H4 (cell line): ENCODE measurements around the gene NR2C2AP. TPM values are rescaled to one million over a fixed set of nuclear protein-coding genes. Genes with fewer than 3 reads are reported as not detected.
"Not testable (repeated sequence)": the region's sequence is repeated elsewhere in the genome, so short reads cannot be mapped to it uniquely, and the experiment has no call there.

Experiments
- DNase-seq: peaks from one replicate; pipeline ENCODE4 v3.0.0-alpha.2; 2015; ENCODE audit warnings: low spot score
- total RNA-seq: library from RNA; depleted of rRNA; stranded (reverse); fragments of >200 nt; shearing (Covaris generic); gene quantifications from 2 replicates; pipeline ENCODE4 v1.2.3, GENCODE V29; 2014; rRNA removed

The NR2C2AP gene, protein sequence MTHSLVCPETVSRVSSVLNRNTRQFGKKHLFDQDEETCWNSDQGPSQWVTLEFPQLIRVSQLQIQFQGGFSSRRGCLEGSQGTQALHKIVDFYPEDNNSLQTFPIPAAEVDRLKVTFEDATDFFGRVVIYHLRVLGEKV
- total RNA-seq: 48.1 and 50.5 TPM in 2 replicates

DNA sequence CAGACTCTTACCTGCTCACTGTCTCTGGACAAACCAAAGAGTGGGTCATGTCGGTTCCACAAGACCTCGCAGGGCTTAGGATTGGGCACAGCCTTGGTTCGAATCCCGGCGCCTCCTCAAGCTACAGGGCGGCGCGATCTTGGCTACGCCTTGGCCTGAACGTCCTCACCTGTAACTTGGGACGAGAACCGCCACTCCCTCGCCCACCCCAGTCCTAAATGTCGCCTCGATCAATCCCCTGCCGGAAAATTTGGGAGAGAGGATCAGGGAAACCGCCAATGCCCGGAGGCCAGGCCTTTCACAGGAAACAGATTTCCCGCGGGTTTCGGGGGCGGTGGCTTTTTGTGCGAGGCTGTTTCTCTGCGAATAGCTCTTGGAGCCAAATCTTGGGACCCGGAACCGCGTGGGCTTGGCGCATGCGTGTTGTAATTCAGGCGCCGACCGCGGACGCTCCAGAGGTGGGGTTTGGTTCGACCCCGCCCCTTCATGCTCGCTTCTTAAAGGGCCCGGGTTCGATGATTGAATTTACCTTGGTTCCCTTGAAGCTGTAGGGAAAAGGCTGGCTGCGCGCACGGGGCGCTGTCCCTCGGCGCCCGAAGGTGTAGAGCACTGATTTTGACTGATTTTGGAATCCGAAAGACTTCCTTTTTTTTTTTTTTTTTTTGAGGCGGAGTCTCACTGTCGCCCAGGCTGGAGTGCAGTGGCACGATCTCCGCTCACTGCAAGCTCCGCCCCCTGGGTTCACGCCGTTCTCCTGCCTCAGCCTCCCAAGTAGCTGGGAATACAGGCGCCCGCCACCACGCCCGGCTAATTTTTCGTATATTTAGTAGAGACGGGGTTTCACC lies at the start of gene NR2C2AP:
NR2C2AP (minus strand) TSS at position 403 of the 845 bp plus-strand sequence; CDS start at position 49, 354 bp downstream.
- peak; percentile 90 for DNase-seq

- no peak for DNase-seq
Measured at GRCh38 chr19:19250196-19250801, 47.1 kb upstream of the NR2C2AP start.

DNA sequence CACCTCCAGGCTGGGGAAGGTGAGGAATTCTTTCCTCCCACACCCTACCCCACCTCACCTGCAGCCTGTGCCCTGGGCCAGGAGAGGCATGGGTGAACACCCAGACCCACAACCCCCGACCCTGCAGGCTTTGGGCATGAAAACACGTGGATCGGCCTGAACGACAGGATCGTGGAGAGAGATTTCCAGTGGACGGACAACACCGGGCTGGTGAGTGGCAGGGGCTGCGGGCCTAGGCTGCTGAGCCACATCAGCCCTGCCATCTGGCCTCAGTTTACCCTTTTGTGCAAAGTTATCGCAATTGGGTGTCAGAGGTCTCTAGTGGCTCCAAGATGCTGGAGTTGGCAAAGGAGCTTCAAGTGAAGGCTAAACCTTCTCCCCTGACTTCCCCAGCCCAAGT lies 37.3 kb upstream of the NR2C2AP start:
- no peak for DNase-seq

- no peak for DNase-seq
Measured at GRCh38 chr19:19239675-19240074, 36.5 kb upstream of the NR2C2AP start.

GRCh38 chr19:19238126-19238894 lies 35.1 kb upstream of the NR2C2AP start:
- DNase-seq: no peak

- no peak for DNase-seq
Measured at GRCh38 chr19:19236173-19236572, 33.0 kb upstream of the NR2C2AP start.

DNA sequence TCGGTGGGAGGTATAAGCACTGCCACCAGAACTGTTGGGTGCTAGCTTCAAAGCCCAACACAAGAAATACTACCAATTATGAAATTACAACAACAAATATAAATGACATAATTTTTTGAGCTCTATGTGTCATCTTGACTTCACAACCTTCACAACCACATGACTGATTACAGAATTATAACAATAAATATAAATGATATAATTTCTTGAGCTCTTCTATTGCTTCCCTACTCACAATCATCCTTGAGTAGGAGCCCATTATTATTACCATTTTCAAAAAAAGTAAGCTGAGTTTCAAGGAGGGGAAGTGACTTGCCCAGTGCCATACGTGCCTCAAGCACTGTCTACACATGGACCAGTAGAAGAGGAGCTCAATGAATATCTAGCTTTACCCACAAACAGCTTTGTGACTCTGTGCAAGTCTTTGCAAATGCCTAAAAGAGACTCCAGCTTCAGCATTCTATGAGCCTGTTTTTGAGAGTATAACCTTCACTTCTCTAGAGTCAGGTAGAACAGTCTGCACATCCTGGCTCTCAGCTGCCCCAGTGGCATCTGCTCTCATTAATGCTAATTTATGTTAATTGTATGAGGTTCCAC lies 31.1 kb upstream of the NR2C2AP start:
- no peak for DNase-seq

DNA sequence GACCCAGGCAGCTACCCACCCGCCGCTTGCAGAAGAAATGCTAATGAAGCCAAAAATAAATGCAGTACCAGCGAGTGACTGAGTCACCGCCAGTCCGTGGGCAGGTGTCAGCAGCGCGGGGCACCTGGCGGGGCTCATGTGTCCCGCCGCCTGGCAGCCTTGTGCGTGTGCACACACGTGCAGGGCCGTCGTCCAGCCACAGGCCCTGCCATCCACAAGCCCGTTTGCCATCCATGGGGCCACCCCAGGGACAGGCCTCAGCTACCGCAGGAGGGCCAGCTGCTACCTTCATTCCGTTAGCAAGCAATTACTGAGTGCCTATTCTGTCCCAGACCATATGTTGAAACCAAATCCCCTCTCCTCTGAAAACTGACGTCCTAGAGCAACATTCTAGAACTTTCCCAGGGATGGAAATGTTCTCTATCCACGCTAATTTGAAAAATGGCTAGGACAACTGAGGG lies 29.1 kb upstream of the NR2C2AP start:
- DNase-seq: no peak

DNA sequence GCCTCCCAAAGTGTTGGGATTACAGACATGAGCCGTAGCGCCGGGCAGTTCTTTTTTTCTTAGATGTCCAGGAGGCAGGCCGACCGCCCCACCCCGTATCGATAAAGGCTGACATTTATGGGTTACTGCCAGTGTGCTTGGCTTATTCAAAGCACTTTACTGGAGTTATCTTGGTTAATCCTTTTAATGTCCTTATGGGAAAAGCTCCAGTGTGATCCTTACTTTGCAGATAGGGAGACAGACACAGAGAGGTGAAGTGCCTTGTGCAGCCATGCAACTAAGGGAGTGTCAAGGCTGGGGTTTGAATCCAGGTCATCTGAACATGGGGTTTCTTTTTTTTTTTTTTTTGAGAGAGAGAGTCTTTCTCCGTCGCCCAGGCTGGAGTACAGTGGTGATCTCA lies 27.8 kb upstream of the NR2C2AP start:
- no peak for DNase-seq

DNA sequence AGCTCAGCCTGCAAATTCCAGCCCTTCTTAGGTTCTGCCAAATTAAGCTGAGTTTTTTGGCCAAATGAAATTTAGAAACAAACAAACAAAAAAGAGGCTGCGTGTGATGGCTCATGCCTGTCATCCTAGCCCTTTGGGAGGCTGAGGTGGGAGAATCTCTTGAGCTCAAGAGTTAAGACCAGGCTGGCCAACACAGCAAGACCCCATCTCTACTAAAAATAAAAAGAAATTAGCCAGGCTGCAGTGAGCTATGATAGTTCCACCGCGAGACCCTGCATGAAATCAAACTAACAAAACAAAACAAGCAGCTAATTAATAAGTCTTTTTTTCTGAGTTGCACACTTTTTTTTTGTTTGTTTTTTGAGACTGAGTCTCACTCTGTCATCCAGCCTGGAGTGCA lies 26.5 kb upstream of the NR2C2AP start:
- no peak for DNase-seq

- no peak for DNase-seq
Measured at GRCh38 chr19:19227217-19227616, 24.0 kb upstream of the NR2C2AP start.

DNA sequence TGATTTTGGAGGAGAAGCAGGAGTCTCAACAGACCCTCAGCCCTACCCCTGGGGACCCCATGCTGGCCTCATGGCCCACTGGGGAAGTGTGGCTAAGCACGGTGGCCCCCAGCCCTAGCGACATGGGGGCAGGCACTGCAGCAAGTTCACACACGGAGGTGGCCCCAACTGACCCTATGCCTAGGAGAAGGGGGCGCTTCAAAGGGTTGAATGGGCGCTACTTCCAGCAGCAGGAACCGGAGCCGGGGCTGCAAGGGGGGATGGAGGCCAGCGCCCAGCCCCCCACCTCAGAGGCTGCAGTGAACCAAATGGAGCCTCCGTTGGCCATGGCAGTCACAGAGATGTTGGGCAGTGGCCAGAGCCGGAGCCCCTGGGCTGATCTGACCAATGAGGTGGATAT lies 23.4 kb upstream of the NR2C2AP start:
- no peak for DNase-seq

DNA sequence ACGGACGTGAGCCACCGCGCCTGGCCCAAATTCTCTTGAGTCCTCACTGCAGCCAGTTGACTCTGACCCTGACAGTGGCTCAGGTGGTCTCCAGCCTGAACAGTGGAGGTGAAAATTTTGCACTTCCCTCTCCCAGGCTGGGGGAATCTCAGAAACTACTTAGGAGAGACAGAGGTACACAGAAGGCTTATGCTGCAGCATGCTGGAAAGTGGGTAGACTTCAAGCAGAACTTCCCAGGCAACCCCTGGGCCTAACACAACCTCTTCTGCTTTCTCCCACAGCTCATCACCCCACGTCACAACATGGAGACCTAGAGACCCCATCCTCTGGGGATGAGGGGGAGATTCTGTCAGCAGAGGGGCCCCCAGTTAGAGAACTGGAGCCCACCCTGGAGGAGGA lies 23.0 kb upstream of the NR2C2AP start:
- no peak for DNase-seq

GRCh38 chr19:19224852-19225494 lies 21.8 kb upstream of the NR2C2AP start:
- DNase-seq: no peak

DNA sequence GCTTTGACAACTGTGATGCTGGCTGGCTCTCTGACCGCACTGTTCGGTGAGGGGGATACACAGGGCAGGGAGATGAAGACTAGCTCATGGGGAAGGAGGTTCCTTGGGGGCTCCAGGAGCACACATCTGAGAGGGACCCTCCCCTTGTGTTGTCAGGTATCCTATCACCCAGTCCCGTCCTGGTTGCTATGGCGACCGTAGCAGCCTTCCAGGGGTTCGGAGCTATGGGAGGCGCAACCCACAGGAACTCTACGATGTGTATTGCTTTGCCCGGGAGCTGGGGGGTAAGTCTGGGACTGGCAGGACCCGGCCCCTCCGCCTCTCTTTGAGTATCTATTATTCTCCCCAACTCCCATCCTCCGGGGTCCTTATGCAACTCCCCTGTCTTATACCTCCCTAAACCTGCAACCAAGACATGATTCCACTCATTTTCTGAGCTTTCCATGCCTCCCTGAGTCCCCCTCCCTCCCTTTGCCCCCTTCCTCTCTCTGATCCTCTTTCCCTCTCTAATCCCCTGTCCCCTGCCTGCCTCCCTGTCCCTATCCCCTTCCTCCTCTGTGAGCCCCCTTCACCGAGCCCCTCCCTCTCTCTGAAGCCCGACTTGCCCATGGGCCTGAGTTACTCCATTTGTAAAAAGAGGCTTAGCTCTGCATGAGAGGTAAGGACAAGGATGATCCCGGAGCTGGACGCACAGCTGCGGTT lies 21.1 kb upstream of the NR2C2AP start:
- DNase-seq: no peak

DNA sequence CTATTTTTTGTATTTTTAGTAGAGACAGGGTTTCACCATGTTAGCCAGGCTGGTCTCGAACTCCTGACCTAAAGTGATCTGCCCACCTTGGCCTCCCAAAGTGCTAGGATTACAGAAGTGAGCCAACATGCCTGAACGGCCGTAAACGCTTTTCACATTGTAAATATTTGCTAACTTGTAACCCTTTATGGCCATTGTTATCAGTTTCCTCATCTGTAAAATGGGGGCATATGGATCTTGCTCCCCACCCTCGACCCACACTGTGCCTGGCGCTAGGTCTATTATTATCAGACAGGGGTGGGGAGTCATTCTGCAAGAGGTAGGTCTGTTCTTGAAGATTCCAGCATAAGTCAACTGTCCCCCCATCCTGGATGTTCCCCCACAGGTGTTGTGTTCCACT lies 20.4 kb upstream of the NR2C2AP start:
- DNase-seq: no peak

DNA sequence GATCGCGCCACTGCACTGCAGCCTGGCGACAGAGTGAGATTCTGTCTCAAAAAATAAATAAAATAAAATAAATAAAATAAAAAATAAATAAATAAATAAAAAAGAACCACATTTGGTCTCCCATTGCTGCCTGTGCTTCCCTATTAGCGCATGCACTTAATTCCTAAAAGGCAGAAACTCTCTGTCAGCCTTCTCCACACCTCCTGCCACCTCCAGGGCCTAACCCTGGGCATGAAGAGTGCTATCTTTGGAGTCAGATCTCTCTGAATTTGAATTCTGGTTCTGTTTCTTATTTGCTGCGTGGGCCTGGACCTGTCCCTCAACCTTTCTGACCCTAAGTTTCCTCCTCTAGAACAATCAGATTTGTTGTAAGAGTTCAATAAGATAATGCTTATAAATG lies 19.8 kb upstream of the NR2C2AP start:
- no peak for DNase-seq

GRCh38 chr19:19221000-19221399 lies 17.8 kb upstream of the NR2C2AP start:
- not testable (repeated sequence) for DNase-seq

DNA sequence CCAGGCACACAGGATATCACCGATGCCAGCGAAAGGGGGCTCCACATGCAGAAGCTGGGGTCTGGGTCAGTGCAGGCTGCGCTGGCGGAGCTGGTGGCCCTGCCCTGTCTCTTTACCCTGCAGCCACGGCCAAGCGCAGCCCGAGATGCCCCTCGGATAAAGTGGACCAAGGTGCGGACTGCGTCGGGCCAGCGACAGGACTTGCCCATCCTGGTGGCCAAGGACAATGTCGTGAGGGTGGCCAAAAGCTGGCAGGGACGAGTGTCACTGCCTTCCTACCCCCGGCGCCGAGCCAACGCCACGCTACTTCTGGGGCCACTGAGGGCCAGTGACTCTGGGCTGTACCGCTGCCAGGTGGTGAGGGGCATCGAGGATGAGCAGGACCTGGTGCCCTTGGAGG lies 15.7 kb upstream of the NR2C2AP start:
- no peak for DNase-seq

DNA sequence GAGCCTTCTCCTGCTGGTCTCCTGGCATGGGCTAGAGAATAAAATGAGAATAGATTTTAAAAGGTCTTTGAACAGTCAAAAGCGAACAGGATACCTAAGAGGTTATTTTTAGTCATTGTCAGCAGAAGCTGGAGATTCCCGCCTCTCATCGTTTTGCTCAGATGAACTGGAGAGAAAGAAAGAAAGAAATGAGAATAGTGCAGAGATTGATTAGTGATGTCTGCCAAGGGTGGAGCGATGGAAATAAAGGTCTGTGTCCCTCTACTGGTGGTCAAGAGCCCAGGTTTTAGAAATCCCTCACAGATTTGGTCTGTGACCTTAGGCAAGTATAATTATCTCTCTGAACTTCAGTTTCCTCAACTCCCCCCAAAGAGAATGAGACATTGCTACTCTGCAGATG lies 13.9 kb upstream of the NR2C2AP start:
- no peak for DNase-seq

- no peak for DNase-seq
Measured at GRCh38 chr19:19215792-19216191, 12.6 kb upstream of the NR2C2AP start.
